Measurements from ENCODE around the gene ZNF501.

ZNF501 gene

DNA sequence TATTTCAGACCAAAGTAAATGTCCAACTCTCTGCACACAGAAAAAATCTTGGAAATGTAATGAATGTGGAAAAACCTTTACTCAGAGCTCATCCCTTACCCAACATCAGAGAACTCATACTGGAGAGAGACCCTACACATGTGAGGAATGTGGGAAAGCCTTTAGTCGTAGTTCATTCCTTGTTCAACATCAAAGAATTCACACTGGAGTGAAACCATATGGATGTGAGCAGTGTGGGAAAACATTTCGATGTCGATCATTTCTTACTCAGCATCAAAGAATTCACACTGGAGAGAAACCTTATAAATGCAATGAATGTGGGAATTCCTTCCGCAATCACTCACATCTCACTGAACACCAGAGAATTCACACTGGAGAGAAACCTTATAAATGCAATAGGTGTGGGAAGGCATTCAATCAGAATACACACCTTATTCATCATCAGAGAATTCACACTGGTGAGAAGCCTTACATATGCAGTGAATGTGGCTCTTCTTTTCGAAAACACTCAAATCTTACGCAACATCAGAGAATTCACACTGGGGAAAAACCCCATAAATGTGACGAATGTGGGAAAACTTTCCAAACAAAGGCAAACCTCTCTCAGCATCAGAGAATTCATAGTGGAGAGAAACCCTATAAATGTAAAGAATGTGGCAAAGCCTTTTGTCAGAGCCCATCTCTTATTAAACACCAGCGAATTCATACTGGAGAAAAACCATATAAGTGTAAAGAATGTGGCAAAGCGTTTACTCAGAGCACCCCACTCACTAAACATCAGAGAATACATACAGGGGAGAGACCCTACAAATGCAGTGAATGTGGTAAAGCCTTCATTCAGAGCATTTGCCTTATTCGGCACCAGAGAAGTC lies 8.0 kb upstream of the ZNF501 start:
- no peak overlapping the region for H3K4me3 ChIP-seq (ENCODE audit: low read depth, low read length)

DNA sequence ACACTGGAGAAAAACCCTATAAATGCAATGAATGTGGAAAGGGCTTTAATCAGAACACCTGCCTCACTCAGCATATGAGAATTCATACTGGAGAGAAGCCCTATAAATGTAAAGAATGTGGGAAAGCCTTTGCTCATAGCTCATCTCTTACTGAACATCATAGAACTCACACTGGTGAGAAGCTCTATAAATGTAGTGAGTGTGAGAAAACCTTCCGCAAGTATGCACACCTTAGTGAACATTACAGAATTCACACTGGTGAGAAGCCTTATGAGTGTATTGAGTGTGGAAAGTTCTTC lies 7.4 kb upstream of the ZNF501 start:
- TF ChIP-seq, protein P1, sequence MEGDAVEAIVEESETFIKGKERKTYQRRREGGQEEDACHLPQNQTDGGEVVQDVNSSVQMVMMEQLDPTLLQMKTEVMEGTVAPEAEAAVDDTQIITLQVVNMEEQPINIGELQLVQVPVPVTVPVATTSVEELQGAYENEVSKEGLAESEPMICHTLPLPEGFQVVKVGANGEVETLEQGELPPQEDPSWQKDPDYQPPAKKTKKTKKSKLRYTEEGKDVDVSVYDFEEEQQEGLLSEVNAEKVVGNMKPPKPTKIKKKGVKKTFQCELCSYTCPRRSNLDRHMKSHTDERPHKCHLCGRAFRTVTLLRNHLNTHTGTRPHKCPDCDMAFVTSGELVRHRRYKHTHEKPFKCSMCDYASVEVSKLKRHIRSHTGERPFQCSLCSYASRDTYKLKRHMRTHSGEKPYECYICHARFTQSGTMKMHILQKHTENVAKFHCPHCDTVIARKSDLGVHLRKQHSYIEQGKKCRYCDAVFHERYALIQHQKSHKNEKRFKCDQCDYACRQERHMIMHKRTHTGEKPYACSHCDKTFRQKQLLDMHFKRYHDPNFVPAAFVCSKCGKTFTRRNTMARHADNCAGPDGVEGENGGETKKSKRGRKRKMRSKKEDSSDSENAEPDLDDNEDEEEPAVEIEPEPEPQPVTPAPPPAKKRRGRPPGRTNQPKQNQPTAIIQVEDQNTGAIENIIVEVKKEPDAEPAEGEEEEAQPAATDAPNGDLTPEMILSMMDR (IDR thresholded peaks at IDR 0.05; ENCODE audit: low read depth, low read length) = no peak
- no peak overlapping the region for H3K4me3 ChIP-seq (ENCODE audit: low read depth, low read length)

More for the DNA sequence above, 8.0 kb upstream of the ZNF501 start:
- TF ChIP-seq, protein P1 (IDR thresholded peaks at IDR 0.05; ENCODE audit: low read depth, low read length) = no peak

DNA sequence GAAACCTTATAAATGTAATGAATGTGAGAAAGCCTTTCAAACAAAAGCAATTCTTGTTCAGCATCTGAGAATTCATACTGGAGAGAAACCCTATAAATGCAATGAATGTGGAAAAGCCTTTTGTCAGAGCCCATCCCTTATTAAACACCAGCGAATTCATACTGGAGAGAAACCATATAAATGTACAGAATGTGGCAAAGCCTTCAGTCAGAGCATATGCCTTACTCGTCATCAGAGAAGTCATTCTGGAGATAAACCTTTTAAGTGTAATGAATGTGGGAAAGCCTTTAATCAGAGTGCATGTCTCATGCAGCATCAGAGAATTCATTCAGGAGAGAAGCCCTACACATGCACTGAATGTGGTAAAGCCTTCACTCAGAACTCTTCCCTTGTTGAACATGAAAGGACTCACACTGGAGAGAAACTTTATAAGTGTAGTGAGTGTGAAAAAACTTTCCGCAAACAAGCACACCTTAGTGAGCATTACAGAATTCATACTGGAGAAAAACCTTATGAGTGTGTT lies 5.3 kb downstream of the ZNF501 start:
- H3K4me3 ChIP-seq (ENCODE audit: low read depth, low read length) = no peak overlapping the region
- TF ChIP-seq, protein P1 (IDR thresholded peaks at IDR 0.05; ENCODE audit: low read depth, low read length) = no peak

DNA sequence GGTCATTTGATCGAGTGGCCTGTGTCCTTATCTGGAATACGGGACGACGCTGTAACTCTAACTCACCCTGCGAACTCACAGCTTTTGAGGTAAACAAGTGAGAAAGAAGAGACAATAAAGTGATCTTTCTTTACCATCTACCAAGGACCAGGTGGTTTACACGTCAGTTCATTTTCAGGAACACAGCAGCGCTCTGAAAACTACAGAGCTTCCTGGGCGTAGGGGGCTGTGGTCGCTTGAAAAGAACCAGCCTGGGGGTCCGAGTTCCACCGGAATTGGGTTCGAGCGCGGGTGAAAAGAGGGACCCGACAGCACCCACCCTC lies 31.6 kb downstream of the ZNF501 start:
- H3K4me3 ChIP-seq (ENCODE audit: low read depth, low read length) = peak overlapping the region; percentile 81

DNA sequence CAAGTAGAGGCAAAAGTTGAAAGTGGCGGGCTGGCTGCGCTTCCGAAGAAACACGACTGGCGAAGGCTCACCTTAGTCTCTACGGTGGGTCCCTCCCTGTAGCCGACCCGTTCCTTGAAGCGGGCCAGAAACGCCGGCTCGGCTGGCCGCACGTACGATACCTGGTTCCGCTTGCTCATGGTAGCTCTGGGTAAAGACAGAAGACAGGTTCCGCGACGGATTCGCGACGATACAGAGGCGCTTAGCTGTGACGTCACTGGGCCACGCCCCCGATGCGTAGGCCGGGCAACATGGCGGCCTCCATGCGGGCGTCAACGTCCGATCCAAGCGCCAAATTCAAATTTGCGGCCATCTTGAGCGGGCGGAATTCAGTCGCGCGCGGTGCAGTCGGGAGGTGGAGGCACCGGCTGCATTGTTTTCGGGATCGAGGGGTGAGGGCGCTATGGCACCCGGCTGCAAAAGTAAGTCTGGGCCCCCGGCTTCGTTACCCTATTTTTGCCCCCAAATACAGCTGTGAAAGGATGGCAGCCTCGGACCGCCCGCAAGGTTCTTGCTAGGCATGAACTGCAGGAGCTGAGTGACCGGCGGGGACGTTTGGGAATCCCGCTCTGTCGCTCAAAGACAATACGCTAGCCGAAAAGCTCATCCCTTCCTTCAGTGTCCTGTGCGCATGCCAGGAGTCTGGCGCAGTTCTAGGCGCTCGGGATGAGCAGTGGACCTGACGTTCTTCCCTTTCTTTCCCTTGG lies 32.2 kb downstream of the ZNF501 start, which contains the start of the genes KIAA1143 and KIF15:
Gene KIAA1143, minus strand, starts transcription at position 196 of the 746 bp plus-strand sequence. Its CDS starts 17 bp downstream, at position 179.
Gene KIF15, plus strand, starts transcription at position 371 of the 746 bp plus-strand sequence. Its CDS starts 72 bp downstream, at position 443.
- TF ChIP-seq, protein P1 (IDR thresholded peaks at IDR 0.05; ENCODE audit: low read depth, low read length) = no peak
- H3K4me3 ChIP-seq (ENCODE audit: low read depth, low read length) = peak within 1 kb of the TSS; percentile 81

More for the DNA sequence above, 31.6 kb downstream of the ZNF501 start:
- TF ChIP-seq, protein P1 (IDR thresholded peaks at IDR 0.05; ENCODE audit: low read depth, low read length) = no peak

DNA sequence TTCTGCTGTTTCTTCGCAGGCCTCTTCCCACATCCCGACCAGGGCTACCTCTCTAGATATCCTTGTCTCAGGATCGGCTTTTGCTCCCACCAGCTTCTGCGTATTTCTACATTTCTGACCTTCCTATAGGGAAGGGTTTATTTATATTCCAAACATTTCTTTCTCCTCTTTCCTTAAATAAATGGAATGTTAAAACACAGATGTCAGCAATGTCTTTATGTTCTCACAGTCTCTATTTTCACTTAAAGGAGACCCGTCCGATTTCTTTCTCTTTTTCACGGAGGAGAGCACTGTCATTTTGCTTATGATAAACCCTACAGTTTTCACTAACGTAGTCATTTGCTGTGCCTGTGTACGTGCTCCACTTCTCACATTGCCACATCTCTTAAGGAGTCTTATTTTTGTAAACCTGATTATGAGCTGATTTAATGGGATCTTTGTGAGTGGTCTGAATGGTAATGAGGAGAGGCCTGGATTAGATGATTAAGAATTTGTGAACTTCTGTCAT lies 32.8 kb downstream of the ZNF501 start:
- peak overlapping the region; percentile 81 for H3K4me3 ChIP-seq (ENCODE audit: low read depth, low read length)
- TF ChIP-seq, protein P1 (IDR thresholded peaks at IDR 0.05; ENCODE audit: low read depth, low read length) = no peak
